ENCODE measurements around the gene ANKRD62.

The ANKRD62 gene

GRCh38 chr18:12088731-12089375 is 4.8 kb upstream of the ANKRD62 start:
- DNase-seq, result no peak
- Histone ChIP-seq H3K4me2 (ENCODE audit: low read depth, low read length) (no peak overlapping the region), H3F3A (ENCODE audit: insufficient read depth, low read length) (no peaks in the 10 kb centered on the region), H3K9ac (ENCODE audit: low read length) (no peak overlapping the region), H3K9me3 (replicated peaks; ENCODE audit: insufficient read depth, low read length) (no peaks in the 10 kb centered on the region), H3K4me1 (ENCODE audit: low read length) (no peaks in the 10 kb centered on the region), H3K79me2 (ENCODE audit: low read length) (no peaks in the 10 kb centered on the region), H3K9me2 (replicated peaks; ENCODE audit: insufficient read depth, low read length) (no peaks in the 10 kb centered on the region), H3K27ac (ENCODE audit: low read length) (no peak overlapping the region), H4K20me1 (ENCODE audit: insufficient read depth, low read length) (no peaks in the 10 kb centered on the region), H3K4me3 (ENCODE audit: low read length) (no peak overlapping the region), H3K36me3 (replicated peaks; ENCODE audit: insufficient read depth, low read length) (no peaks in the 10 kb centered on the region), H3K27me3 (replicated peaks; ENCODE audit: insufficient read depth, low read length) (no peaks in the 10 kb centered on the region), H2AFZ (ENCODE audit: low read length) (no peak overlapping the region)
- TF ChIP-seq EZH2phosphoT487 (IDR thresholded peaks at IDR 0.05; ENCODE audit: low read length), result no peak
- no peak for TF ChIP-seq CTCF (IDR thresholded peaks at IDR 0.05; ENCODE audit: low read length)
- no peak for TF ChIP-seq EZH2 (optimal IDR thresholded peaks at IDR 0.05; ENCODE audit: low read depth, low read length)

GRCh38 chr18:12091538-12092141 is 2.0 kb upstream of the ANKRD62 start:
- no peak overlapping the region for H3K4me2 ChIP-seq (ENCODE audit: low read depth, low read length)
- H3K4me1 ChIP-seq (ENCODE audit: low read length), result no peaks in the 10 kb centered on the region
- no peaks in the 10 kb centered on the region for H3K36me3 ChIP-seq (replicated peaks; ENCODE audit: insufficient read depth, low read length)
- no peak overlapping the region for H3K9ac ChIP-seq (ENCODE audit: low read length)
- DNase-seq, result no peak
- H3K27ac ChIP-seq (ENCODE audit: low read length), result no peak overlapping the region
- H3K9me2 ChIP-seq (replicated peaks; ENCODE audit: insufficient read depth, low read length), result no peaks in the 10 kb centered on the region
- no peaks in the 10 kb centered on the region for H3K9me3 ChIP-seq (replicated peaks; ENCODE audit: insufficient read depth, low read length)
- no peaks in the 10 kb centered on the region for H3F3A ChIP-seq (ENCODE audit: insufficient read depth, low read length)
- TF ChIP-seq CTCF (IDR thresholded peaks at IDR 0.05; ENCODE audit: low read length) (no peak), EZH2phosphoT487 (IDR thresholded peaks at IDR 0.05; ENCODE audit: low read length) (no peak), EZH2 (optimal IDR thresholded peaks at IDR 0.05; ENCODE audit: low read depth, low read length) (no peak)
- H4K20me1 ChIP-seq (ENCODE audit: insufficient read depth, low read length), result no peaks in the 10 kb centered on the region
- H3K27me3 ChIP-seq (replicated peaks; ENCODE audit: insufficient read depth, low read length), result no peaks in the 10 kb centered on the region
- H3K79me2 ChIP-seq (ENCODE audit: low read length), result no peaks in the 10 kb centered on the region
- H3K4me3 ChIP-seq (ENCODE audit: low read length), result no peak overlapping the region
- H2AFZ ChIP-seq (ENCODE audit: low read length), result no peak overlapping the region

GRCh38 chr18:12092398-12093229 is 1.0 kb upstream of the ANKRD62 start:
- H3K4me3 ChIP-seq (ENCODE audit: low read length), result no peak overlapping the region
- no peaks in the 10 kb centered on the region for H3F3A ChIP-seq (ENCODE audit: insufficient read depth, low read length)
- no peaks in the 10 kb centered on the region for H3K79me2 ChIP-seq (ENCODE audit: low read length)
- no peaks in the 10 kb centered on the region for H3K9me3 ChIP-seq (replicated peaks; ENCODE audit: insufficient read depth, low read length)
- TF ChIP-seq CTCF (IDR thresholded peaks at IDR 0.05; ENCODE audit: low read length) (peak; percentile 68), EZH2 (optimal IDR thresholded peaks at IDR 0.05; ENCODE audit: low read depth, low read length) (no peak)
- no peaks in the 10 kb centered on the region for H3K27me3 ChIP-seq (replicated peaks; ENCODE audit: insufficient read depth, low read length)
- no peaks in the 10 kb centered on the region for H3K4me1 ChIP-seq (ENCODE audit: low read length)
- H3K27ac ChIP-seq (ENCODE audit: low read length), result no peak overlapping the region
- no peak overlapping the region for H3K9ac ChIP-seq (ENCODE audit: low read length)
- no peak overlapping the region for H3K4me2 ChIP-seq (ENCODE audit: low read depth, low read length)
- H3K36me3 ChIP-seq (replicated peaks; ENCODE audit: insufficient read depth, low read length), result no peaks in the 10 kb centered on the region
- no peaks in the 10 kb centered on the region for H4K20me1 ChIP-seq (ENCODE audit: insufficient read depth, low read length)
- H3K9me2 ChIP-seq (replicated peaks; ENCODE audit: insufficient read depth, low read length), result no peaks in the 10 kb centered on the region
- peak; percentile 70 for DNase-seq
- no peak overlapping the region for H2AFZ ChIP-seq (ENCODE audit: low read length)

All from MM.1S (cell line).